Small intestine (tissue), 7 donors: ENCODE measurements around the gene NCEH1. TPM values are rescaled to one million over a fixed set of nuclear protein-coding genes. Genes with fewer than 3 reads are reported as not detected.
"Not testable (repeated sequence)": the region's sequence is repeated elsewhere in the genome, so short reads cannot be mapped to it uniquely, and the experiment has no call there.

Experiments used
- DNase-seq, 2 donors: peaks; one replicate each; pipeline versions ENCODE4 v3.0.0 to v3.0.0-alpha.2; 2013
- FAIRE-seq: peaks from 2 replicates; lab custom pipeline; 2012; peaks lifted over from hg19 to GRCh38; lab: Jason Lieb, UNC
- H3K27ac ChIP-seq, 3 donors: one replicate each; pipeline ENCODE4 v1.5.1; 2013; ENCODE audit warnings: low read length in 2 of 3, mild to moderate bottlenecking in 2 of 3, control low read depth in 1 of 3, inconsistent platforms in 1 of 3, low read depth in 1 of 3, moderate library complexity in 1 of 3
- H3K27me3 ChIP-seq, 3 donors: one replicate each; pipeline ENCODE4 v1.6.1; 2013; ENCODE audit warnings: low read length in 3 of 3, inconsistent platforms in 1 of 3; ENCODE audit not compliant: control insufficient read depth in 3 of 3, insufficient read depth in 3 of 3
- H3K36me3 ChIP-seq, 3 donors: one replicate each; pipeline ENCODE4 v1.6.1; 2013; ENCODE audit warnings: low read length in 3 of 3, inconsistent platforms in 1 of 3, low read depth in 1 of 3, mild to moderate bottlenecking in 1 of 3, moderate library complexity in 1 of 3; ENCODE audit not compliant: control insufficient read depth in 3 of 3, insufficient read depth in 2 of 3
- H3K4me1 ChIP-seq, 3 donors: one replicate each; pipeline ENCODE4 v1.6.1; 2013; ENCODE audit warnings: low read length in 2 of 3, inconsistent platforms in 1 of 3, low read depth in 1 of 3, mild to moderate bottlenecking in 1 of 3, moderate library complexity in 1 of 3; ENCODE audit not compliant: control insufficient read depth in 3 of 3, insufficient read depth in 2 of 3
- H3K4me3 ChIP-seq, 3 donors: one replicate each; pipeline ENCODE4 v1.5.1; 2013; ENCODE audit warnings: low read length in 3 of 3, control low read depth in 1 of 3, inconsistent platforms in 1 of 3, low read depth in 1 of 3, mild to moderate bottlenecking in 1 of 3, moderate library complexity in 1 of 3
- H3K9me3 ChIP-seq, 2 donors: one replicate each; pipeline ENCODE4 v1.6.1; 2013; ENCODE audit warnings: low read depth in 1 of 2, low read length in 1 of 2; ENCODE audit not compliant: control insufficient read depth in 2 of 2, insufficient read depth in 1 of 2
- WGBS, 3 donors: extraction: QIAGEN DNeasy Blood & Tissue Kit; methylation state at CpG; one replicate each; pipeline ENCODE4 v1.1.7; 2013; 5-methylcytosine and 5-hydroxymethylcytosine counted together
- polyA plus RNA-seq, 4 donors: library from polyadenylated mRNA; stranded (reverse) in 3 of 4; unstranded in 1 of 4; fragments of 200-250 nt in 3 of 4; fragments of 120-200 nt in 1 of 4; gene quantifications; one replicate each; pipeline versions ENCODE4 v1.2.1 to v1.2.3, GENCODE V29; 2013
- donor health status: healthy with polysubstance abuse.
- donor health status: control.
- donor health status: control.
- donor health status: Bipolar disorder and iron deficiency.
- donor health status: healthy.

NCEH1 gene
- polyA plus RNA-seq, 4 donors, result 1.1 to 7.0 (median 3.3) TPM

DNA sequence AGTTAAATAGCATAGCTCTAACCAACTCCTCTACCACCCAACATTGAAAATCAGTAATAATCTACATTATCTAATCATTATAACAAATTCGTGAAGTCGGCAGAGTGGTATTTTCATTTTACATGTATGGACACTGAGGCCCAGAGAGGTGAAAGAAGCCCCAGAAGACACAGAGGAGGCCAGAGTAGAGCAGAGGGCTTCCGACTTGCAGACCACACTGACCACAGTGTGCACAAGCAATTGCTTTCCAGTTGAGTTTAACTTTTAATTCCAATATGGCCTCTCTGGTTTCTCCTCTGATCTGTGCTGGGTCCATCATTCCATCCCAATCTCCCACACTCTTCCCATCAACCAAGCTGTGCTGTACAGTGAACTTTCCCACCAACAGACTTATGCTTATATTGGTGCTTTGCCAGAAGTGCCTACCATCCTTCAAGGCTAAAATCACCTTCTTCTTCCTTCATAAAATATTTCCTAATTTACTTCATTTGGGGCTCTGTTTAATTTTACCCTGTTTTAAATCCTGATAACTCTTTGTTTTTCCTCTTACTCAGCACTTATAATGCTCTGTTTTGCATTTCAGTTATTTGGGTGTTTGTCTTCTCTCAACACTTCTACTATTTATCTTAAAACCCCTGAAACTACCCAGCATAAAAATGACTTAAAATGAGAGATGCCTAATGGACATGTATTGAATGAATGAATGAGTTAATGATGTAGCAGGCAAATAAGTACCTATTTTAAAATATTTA, 105.8 kb downstream of the NCEH1 start:
- Histone ChIP-seq H3K27ac (no peak overlapping the region), H3K27me3 (no peaks in the 10 kb centered on the region), H3K4me1 (peaks cover 2 to 19% (median 4%) of the 10 kb centered on the region in 3 donors), H3K4me3 (no peak overlapping the region), H3K9me3 (no peaks in the 10 kb centered on the region), H3K36me3 (no peaks in the 10 kb centered on the region)
- FAIRE-seq (no peak), DNase-seq (no peak)
- 65 to 83% (median 78%) methylated on average over 3 of the region's 3 CpGs for WGBS, 3 donors

DNA sequence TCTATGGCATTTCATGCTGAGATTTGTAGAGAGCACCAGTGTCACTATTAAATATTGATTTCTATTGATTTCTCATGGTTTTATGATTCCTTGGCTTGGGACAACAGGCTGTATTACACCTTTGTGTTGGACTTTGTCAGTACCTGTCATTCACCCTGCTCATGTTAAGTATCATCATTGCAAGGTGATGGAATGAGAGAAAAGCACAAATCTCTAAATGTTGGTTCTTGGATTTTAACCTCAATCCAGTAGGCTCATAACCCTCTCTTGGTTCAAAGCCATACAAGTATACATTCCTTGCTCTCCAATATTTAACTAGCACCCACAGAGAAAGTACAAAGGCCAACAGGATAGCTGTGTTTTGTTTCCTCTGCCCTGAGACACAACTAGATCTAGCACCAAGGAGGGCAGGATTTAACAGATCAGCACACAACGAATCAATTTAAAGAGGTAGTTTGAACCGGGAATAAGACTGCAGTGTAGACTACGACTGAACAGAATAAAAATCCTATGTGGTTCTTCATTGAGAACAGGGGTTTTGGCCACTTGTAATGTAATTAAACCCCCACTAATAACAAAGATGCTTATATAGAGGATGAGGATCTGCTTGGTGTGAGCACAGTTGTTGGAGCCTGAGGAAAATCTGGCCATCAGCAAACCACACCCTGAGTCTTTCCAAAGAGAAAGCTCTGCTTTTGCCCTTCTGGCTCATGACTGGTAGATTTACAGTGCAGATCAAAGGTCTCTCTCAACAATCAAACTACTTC, 109.6 kb downstream of the NCEH1 start:
- Histone ChIP-seq H3K27me3 (no peaks in the 10 kb centered on the region), H3K4me3 (no peak overlapping the region), H3K36me3 (no peaks in the 10 kb centered on the region), H3K4me1 (peaks cover 0 to 24% (median 2%) of the 10 kb centered on the region in 3 donors), H3K27ac (peak overlapping the region; percentile 37 to 79 (median 78)), H3K9me3 (no peaks in the 10 kb centered on the region)
- FAIRE-seq (peak; percentile 10), DNase-seq (peak; percentile 81 to 89)
- WGBS, 3 donors, result 18 to 65% (median 49%) methylated on average over 3 of the region's 3 CpGs

DNA sequence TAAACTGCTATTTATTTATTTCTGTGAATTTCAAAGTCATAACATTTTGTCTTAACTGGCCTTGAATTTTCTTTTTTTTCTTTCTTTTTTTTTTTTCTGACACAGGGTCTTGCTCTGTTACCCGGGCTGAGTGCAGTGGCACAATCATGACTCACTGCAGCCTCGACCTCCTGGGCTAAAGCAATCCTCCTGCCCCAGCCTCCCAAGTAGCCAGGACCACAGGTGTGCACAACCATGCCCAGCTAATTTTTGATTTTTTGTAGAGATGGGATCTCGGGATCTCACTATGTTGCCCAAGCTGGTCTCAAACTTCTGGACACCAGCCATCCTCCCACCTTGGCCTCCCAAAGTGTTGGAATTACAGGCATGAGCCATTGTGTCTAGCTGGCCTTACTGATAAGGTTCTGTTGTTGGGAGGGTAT, 110.2 kb downstream of the NCEH1 start:
- DNase-seq, result no peak
- Histone ChIP-seq H3K27ac (peak overlapping the region in 2 of 3 donors; percentile 8 to 79), H3K4me1 (peaks cover 0 to 27% (median 2%) of the 10 kb centered on the region in 3 donors), H3K36me3 (no peaks in the 10 kb centered on the region), H3K4me3 (no peak overlapping the region), H3K27me3 (no peaks in the 10 kb centered on the region), H3K9me3 (no peaks in the 10 kb centered on the region)
- FAIRE-seq, result no peak
- WGBS, 3 donors, result 58 to 74% (median 69%) methylated on average over 3 of the region's 3 CpGs

DNA sequence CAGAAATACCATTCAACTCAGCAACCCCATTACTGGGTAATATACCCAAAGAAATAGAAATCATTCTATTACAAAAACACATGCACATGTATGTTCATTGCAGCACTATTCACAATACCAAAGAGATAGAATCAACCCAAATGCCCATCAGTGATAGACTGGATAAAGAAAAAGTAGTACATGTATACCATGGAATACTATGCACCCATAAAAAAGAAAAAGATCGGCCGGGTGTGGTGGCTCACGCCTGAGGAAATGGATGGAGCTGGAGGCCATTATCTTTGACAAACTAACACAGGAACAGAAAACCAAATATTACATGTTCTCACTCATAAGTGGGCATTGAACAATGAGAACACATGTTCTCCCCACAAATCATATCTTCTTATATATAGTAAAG, 112.0 kb downstream of the NCEH1 start:
- H3K4me3 ChIP-seq, result no peak overlapping the region
- DNase-seq (no peak), FAIRE-seq (no peak)
- no peaks in the 10 kb centered on the region for H3K36me3 ChIP-seq
- no peak overlapping the region for H3K27ac ChIP-seq
- no peaks in the 10 kb centered on the region for H3K27me3 ChIP-seq
- 82 to 100% (median 95%) methylated on average over 3 of the region's 3 CpGs for WGBS, 3 donors
- peaks cover 0 to 40% (median 0%) of the 10 kb centered on the region in 3 donors for H3K4me1 ChIP-seq
- no peaks in the 10 kb centered on the region for H3K9me3 ChIP-seq

DNA sequence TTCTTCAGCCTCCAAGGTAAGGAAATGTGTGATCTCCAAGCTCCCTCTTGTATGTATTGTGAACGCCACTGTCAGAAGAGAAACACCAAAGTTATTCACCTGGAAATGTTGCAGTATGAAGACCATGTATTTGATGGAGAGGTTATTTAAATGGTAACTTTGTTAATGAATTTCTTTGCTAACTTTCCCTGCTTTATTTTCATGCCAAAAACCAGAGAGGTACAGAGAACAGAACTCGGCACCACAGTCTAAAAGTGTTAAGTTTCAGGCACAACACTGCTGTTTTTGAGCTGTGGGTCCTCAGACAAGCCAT, 114.5 kb downstream of the NCEH1 start:
- no peaks in the 10 kb centered on the region for H3K9me3 ChIP-seq
- FAIRE-seq (no peak), DNase-seq (no peak)
- H3K4me1 ChIP-seq, result peaks cover 13 to 51% (median 18%) of the 10 kb centered on the region in 3 donors
- peak overlapping the region in 1 of 3 donors; percentile 92 for H3K27ac ChIP-seq
- 18 to 44% (median 36%) methylated on average over 2 of the region's 2 CpGs for WGBS, 3 donors
- H3K36me3 ChIP-seq, result no peaks in the 10 kb centered on the region
- no peak overlapping the region for H3K4me3 ChIP-seq
- H3K27me3 ChIP-seq, result no peaks in the 10 kb centered on the region

DNA sequence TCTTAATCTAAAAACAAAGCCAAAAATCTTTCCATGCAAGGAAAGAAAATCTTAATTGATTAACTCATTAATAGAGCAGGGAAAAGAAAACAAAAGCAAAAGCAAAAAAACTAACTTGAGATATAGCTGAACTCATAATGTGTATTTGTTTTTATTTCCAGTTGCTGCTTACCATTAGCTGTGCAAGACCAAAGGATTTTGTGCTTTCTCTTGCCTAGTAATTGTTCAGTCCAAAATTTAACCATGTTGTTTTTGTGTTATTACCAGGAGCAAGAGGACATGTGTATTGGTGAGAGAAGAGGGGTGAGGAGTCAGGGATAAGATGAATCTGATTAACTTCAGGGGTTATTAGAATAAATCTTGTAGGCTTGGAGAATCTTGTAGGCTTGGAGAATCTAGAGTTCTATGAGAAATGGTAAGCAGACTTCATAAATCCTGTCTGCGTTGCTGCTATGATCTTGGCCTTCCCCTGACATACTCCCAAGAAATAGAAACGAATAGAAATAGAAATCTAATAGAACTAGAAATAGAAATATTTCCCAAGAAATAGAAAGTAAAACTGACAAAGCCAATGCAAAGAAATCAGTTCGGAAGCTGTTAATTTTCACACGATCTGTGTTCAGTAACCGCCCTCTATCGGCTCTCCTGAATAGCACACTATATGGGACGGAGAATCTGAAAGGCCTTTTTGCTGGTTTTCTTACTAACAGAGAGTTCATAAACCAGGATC, 115.0 kb downstream of the NCEH1 start:
- Histone ChIP-seq H3K27ac (peak overlapping the region; percentile 44 to 92 (median 62)), H3K4me3 (peak overlapping the region in 2 of 3 donors; percentile 25 to 34), H3K9me3 (no peaks in the 10 kb centered on the region), H3K27me3 (no peaks in the 10 kb centered on the region), H3K4me1 (peaks cover 14 to 52% (median 18%) of the 10 kb centered on the region in 3 donors), H3K36me3 (no peaks in the 10 kb centered on the region)
- WGBS, 3 donors, result 1 to 7% (median 2%) methylated on average over 7 of the region's 7 CpGs
- DNase-seq (peak; percentile 70 to 85), FAIRE-seq (no peak)

DNA sequence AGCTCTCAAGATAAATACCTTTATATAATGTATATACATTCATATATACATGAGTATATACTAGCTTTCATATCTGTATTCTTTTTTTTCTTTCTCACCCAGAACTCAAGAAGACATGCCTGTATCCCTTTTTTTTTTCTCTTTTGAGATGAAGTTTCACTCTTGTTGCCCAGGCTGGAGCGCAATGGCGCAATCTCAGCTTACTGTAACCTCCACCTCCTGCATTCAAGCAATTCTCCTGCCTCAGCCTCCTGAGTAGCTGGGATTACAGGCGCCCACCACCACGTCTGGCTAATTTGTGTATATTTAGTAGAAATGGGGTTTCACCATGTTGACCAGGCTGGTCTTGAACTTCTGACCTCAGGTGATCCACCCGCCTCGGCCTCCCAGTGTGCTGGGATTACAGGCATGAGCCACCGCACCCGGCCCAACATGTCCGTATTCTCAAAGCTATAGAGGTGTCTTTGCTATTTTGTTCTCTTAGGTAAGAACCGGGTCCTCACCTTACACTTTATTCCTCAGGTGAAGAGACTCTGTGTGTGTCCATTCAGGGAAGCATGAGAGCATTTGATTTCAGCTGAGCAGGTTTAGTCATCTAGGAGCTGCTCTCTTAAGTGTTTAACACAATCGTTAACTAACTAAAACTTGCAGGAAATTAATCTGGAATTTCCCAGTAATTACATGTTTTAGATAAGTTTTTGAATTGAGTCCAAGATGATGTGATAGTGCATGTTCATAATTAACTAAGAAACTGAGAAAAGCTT, 115.8 kb downstream of the NCEH1 start:
- peak; percentile 55 to 77 for DNase-seq
- not testable (repeated sequence) for H3K4me3 ChIP-seq, FAIRE-seq, H3K27me3 ChIP-seq, H3K36me3 ChIP-seq, H3K9me3 ChIP-seq
- WGBS, 3 donors, result 20 to 55% (median 24%) methylated on average over 11 of the region's 11 CpGs
- H3K4me1 ChIP-seq, result peaks cover 14 to 51% (median 18%) of the 10 kb centered on the region in 3 donors
- peak overlapping the region; percentile 82 to 92 (median 91) for H3K27ac ChIP-seq
